ENCODE results near the gene KIT.
"Not testable (repeated sequence)": the region's sequence is repeated elsewhere in the genome, so short reads cannot be mapped to it uniquely, and the experiment has no call there.

The KIT gene

DNA sequence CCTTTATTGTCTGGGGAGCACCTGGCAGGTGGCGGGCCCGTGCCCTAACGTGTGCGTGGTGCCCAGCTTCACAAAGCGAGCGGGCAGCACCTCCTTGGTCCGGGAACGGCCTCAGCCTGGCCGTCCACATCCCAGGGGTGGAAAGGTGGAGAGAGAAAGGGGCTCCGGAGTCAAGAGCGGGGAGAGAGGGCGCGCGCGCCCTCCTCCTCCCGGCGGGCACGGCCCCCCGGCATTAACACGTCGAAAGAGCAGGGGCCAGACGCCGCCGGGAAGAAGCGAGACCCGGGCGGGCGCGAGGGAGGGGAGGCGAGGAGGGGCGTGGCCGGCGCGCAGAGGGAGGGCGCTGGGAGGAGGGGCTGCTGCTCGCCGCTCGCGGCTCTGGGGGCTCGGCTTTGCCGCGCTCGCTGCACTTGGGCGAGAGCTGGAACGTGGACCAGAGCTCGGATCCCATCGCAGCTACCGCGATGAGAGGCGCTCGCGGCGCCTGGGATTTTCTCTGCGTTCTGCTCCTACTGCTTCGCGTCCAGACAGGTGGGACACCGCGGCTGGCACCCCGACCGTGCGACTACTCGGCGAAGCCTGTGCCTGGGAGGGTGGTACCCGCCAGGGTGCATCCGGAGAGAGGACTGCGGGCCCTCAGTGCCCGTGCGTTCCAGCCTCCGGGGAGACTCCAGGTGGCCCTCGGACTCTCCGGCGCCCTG lies at the start of gene KIT:
KIT (plus strand) TSS at position 407 of the 701 bp plus-strand sequence; CDS start at position 465, 58 bp downstream.
- no peak for DNase-seq (ENCODE audit: low read depth in 1 of 2, low spot score in 1 of 2)

DNA sequence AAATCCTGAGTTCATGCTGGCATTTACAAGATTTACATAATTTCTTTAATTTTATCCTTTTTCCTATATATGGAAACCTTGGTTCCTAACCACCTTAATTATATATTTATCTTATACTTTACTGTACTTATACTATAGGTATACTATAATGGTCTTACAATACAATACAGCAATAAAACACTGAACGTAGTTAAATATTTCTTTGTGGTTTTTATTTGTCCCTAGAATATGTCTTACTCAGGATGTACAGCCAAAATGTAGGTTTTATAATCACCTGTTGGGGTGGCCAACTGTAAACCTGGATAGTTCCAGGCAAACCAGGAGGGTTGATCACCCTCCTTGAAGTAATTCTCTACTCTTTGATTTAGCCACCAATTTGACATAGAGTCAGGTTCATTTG lies 48.4 kb upstream of the KIT start:
- DNase-seq (ENCODE audit: low read depth in 1 of 2, low spot score in 1 of 2): no peak

DNA sequence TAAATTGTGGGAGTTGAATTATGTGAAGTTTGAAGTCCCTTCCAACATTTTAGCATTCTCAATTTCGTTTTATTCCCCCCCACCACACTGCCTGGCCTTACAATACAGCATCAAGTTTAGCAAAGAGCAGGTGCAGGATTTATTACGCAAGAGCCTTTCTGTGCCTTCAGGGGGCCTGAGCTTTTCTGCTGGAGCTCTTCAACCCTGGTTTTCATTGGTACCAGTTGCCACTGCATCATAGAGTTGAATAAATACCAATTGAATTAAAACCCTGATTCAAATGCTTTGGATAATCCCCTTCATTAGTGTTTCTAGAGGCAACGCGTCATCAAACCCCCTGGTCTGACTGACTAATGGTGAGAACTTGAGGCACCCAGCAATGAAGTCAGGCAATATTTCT lies 43.6 kb upstream of the KIT start:
- no peak for DNase-seq (ENCODE audit: low read depth in 1 of 2, low spot score in 1 of 2)

DNA sequence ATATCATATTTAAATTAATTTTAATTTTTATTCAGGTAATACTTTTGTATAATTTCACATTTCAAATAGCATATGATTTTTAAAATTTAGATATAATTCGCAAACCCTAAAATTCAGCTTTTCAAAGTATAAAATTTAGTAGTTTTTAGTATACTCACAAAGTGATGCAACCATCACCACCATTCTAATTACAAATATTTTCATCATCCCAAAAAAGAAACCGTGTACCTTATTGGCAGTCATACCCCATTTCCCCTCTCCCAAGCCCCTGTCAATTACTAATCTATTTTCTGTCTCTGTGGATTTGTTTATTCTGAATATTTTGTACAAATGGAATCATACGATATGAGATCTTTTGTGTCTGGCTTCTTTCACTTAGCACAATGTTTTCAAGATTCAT lies 37.0 kb upstream of the KIT start:
- no peak for DNase-seq (ENCODE audit: low read depth in 1 of 2, low spot score in 1 of 2)

DNA sequence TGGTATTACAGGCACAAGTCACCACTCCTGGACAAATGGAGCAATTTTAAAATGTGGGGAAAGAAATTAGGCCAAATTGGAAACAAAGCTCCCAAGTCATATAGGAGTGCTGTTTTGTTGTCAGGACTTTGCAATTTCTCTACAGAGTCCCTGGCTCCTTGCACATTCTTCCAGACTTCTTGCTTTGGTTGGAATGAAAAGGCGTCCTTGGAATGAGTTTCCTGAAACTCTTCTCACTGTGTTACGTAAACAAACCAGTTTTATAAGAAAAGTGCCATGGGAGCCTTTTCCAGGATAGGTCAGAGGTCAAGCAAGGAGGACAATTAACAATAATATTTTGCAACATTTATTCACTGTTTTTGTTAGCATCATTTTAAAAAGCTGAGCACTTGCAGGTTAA lies 32.4 kb upstream of the KIT start:
- DNase-seq (ENCODE audit: low read depth in 1 of 2, low spot score in 1 of 2): no peak

DNA sequence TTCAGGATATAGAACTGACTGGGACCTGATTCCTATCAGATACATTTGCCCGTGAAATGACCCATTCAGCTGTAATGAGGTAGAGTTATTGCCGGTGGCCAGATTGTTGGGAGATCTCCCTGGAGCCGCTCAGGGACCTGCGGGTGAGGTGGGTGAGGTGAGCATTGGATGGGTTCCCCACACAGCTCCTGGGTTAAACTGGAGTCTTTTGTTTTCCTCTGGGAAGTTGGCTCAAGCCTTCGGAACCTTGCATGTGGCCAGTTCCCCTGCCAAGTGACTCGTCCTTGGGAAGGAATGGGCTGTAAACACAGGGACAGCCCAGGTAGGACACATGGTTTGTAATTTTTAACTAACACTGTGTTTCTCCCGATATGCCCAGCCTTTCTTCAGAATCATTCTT lies 31.6 kb upstream of the KIT start:
- no peak for DNase-seq (ENCODE audit: low read depth in 1 of 2, low spot score in 1 of 2)

DNA sequence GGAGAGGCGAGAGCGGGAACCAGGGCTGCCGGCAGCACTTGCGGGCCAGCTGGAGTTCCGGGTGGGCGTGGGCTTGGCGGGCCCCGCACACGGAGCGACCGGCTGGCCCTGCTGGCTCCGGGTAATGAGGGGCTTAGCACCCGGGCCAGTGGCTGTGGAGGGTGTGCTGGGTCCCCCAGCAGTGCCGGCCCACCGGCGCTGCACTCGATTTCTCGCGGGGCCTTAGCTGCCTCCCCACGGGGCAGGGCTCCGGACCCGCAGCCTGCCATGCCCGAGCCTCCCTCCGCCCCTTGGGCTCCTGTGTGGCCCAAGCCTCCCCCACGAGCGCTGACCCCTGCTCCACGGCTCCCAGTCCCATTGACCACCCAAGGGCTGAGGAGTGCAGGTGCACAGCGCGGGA lies 25.2 kb upstream of the KIT start:
- no peak for DNase-seq (ENCODE audit: low read depth in 1 of 2, low spot score in 1 of 2)

DNA sequence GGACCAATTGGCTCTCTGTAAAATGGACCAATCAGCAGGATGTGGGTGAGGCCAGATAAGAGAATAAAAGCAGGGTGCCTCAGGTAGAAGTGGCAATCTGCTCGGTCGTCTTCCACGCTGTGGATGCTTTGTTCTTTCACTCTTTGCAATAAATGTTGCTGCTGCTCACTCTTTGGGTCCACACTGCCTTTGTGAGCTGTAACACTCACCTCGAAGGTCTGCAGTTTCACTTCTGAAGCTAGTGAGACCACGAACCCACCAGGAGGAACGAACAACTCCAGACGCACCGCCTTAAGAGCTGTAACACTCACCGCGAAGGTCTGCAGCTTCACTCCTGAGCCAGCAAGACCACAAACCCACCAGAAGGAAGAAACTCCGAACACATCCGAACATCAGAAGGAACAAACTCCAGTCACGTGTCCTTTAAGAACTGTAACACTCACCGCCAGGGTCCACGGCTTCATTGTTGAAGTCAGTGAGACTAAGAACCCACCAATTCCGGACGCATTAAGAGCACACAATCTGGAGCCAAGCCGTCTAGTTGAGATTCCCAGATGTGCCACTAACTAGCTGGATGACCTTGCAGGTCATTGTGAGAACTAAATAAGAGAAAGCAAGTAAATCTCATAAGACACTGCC lies 24.5 kb upstream of the KIT start:
- DNase-seq (ENCODE audit: low read depth in 1 of 2, low spot score in 1 of 2): not testable (repeated sequence)

DNA sequence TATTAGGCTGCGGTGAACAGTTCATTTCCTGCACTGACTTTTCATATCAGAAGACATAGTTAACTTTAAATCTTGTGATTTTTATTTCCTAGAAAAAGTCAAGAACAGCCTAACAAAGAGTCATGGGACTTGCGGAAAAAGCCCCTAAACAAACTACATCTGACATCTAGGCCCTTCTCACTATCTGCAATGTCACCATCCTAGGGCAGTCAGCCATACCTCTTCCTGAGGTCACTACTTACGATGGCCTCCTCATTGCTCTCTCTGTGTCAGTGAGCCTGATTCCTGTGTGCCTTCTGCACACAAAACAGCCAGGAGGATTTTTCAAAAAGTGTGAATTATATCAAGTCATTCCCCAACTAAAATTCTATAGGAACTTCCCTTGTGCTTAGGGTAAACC lies 22.4 kb upstream of the KIT start:
- no peak for DNase-seq (ENCODE audit: low read depth in 1 of 2, low spot score in 1 of 2)

DNA sequence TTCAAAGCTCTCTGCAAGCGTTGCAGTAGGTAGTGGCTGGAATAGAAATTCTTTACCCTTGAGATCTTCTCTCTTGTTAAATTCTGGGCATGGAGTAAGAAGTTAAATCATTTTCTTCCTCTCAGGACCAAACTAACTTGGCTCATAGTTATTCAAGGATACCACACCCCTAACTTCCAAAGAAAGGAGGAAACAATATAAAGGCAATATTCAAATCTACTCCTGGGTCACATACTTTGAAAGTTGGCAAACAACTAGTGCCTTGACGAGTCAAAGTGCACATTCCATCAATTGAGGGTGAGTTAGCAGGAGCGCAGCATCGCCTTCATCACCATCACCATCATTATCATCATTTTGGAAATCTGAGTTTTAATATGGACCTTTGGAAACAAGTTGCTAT lies 20.4 kb upstream of the KIT start:
- no peak for DNase-seq (ENCODE audit: low read depth in 1 of 2, low spot score in 1 of 2)

DNA sequence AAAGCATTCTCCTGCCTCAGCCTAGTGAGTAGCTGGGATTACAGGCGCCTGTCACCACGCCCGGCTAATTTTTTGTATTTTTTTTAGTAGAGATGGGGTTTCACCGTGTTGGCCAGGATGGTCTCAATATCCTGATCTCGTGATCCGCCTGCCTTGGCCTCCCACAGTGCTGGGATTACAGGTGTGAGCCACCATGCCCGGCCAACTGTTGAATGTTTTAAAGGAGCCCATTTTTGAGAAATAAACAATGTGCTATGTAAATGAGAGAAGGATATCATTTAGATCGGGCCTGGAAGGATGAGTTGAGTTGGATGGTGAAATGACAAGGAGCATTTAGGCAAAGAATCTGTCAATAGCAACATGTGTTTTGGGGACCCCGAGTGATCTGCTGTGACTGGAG lies 16.7 kb upstream of the KIT start:
- DNase-seq (ENCODE audit: low read depth in 1 of 2, low spot score in 1 of 2): not testable (repeated sequence)

DNA sequence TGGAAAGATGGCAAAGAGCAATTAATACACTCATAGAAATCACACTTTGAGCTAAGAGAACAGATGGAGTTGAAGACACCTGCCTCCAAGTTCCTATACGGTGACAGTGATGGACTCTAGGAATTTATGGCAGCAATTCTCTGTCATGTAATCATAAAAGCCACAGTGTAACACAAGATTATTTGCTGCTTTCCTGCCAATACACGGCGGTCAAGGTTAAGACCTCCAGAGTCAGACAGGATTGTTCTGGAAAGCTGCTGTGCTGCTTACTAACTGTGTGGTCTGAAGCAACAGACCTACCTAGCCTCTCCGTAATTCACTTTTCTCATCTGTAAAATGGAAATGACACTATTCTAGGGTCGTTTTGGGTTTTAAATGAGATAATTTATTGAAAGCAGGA lies 14.6 kb upstream of the KIT start:
- no peak for DNase-seq (ENCODE audit: low read depth in 1 of 2, low spot score in 1 of 2)

DNA sequence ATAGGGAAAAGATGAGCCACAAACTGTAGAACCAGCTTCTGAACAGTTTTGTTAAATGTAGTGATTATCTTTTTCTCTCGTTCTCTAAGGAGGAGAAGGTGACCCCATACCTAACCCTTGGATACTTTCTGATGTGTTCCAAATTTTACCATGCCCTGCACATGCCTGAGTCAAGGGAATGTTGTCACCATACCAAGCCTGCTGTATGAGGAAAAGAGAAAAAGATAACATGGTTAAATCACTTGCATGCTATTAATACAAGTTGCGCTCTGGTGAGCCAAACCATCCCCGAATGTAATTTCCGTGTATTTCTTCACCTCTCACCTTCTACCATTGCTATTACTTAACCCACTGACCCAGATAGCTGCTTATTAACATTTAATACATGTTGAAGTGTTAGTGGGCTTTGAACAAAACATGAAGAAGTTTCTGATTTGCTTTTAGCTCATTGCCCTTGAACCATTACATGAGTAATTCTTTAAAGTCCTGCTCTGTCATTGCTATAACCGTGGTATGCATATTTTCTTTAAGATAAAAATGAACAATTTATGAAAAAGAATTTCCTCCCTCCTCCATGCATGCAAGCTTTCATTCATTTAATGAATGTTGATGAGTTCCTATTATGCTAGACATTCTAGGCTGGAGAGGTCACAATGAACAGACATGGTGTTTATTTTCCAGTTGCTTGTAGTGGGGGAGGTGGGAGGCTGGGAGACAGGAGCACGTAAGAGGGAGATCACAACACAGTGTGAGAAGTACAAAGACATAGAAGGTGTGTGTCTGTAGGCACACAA lies 13.6 kb upstream of the KIT start:
- DNase-seq (ENCODE audit: low read depth in 1 of 2, low spot score in 1 of 2): no peak

DNA sequence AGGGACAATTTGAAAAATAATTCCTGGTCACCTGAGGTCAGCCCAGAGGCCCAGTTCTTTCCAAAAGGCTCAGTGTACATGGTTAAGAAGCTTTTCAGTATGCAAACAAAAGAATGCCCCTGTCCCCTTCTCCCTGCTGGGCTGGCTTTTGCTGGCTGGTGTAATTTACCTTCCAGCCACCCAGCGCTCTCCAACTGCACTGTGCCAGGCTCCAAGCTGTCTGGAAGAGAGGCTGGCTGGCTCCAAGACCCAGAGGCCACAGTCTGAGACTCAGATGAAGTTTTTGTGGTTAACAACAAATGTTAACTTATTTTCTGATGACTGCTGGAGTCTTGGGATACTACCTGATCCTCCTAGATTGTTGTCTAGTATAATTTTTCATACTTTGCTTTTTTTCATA lies 11.9 kb upstream of the KIT start:
- DNase-seq (ENCODE audit: low read depth in 1 of 2, low spot score in 1 of 2): no peak

DNA sequence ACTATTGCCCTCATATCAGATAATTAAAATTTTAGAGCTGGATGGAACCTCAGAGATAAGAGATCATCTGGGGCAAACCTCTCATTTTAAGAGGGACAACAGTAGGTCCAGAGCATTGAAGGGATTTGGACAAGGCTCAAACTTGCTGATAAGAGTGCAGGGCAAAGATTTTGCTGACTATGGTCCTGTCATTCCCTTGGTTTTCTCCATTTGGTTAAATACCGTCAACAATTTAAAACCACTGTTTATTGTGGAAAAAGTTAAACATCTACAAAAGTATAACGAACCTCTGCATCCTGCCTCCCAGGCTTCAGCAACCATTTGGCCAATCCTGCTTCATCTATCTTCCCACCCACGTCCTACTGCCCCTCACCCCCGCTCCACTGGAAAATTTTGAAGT lies 10.7 kb upstream of the KIT start:
- no peak for DNase-seq (ENCODE audit: low read depth in 1 of 2, low spot score in 1 of 2)

DNA sequence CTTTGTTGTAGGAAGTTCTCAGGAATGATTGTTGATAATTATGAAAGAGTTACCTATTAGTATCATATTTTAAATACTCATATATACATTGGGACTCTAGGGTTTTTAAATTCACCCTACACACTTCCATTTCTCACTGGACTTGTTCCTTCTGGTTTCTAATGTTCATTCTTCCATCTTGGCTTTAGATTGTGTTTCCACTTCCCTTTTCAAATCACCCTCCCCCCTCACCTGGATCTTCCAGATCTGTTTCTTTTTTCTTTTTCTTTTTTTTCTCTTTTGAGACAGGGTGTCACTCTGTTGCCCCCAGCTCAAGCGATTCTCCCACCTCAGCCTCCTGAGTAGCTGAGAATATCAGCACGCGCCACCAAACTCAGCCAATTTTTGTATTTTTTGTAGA lies 6.7 kb upstream of the KIT start:
- DNase-seq (ENCODE audit: low read depth in 1 of 2, low spot score in 1 of 2): no peak

DNA sequence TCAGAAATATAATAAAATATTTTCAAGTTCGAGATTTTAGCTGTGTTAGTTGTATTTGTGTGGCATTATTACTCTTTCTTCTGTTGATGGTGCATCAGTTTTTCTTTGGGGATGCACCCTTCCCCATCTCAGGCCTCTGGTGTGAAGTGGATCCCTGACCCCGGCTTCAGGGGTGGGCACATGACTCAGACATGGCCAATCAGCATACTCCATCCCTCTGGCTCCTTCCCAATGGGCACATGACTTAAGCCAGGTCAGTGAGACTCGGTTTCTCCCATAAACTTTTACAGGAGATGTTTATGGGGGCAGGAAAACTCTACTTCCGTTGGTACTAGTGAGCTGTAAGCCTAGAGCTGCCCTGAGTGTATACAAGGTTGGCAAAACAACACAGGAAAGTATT lies 3.0 kb upstream of the KIT start:
- no peak for DNase-seq (ENCODE audit: low read depth in 1 of 2, low spot score in 1 of 2)

DNA sequence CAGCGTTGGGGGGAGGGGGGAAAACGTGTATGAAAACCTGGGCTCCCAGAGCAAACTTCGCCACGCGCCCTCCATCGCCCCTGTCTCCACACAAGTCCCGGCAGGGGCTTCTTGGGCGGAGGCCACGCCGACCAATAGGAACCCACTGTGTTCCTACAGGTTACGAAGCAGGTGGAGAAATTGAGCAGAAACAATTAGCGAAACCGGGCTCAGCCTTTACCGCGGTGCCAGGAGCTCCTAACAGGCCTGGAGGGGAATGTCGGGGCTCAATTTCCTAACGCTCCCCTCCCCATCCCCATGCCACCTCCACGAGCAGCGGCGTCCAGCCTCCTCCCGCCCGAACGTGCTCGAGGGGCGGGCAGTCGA lies 589 bp upstream of the KIT start:
- DNase-seq (ENCODE audit: low read depth in 1 of 2, low spot score in 1 of 2): no peak

DNA sequence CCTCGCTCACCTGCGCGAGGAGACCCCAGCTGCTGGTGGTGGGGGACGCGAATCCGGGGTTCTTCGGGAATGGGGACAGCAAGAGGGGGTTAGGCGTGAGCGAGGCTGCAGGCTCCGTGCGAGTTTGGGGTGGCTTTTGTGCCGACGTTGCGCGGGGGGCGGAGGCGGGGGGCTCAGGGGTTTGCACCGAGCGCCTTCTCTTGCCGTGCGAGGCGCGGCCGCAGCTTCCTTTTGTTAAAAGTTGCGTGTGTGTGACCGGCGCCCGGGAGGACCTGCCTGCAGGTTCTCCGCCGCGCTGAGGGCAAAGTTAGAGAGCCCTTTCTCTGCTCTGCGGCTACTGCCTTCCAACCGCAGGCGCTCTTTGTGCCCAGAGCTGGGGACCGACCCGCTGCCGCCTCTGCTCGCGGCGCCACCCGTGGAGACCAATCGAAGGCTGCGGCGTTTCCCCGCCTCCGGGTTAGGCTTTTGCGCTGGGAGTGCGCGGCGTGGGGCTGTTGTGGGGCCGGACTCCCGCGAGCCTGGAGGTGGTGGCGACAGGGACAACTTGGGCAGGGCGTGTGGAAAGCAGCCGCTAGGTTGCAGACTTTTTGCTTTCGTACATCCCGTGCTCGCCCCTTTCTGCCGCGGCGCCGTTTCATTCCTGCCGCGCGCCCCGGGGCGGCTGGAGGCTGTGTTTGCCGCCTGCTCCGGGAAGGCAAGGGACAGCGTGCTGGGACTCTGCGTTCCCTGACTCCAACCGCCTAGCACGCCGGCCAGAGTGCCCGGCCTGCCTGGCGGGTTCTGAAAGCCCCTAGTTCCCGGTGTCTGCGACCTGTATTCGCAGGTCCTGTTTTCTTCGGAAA lies 716 bp downstream of the KIT start:
- DNase-seq (ENCODE audit: low read depth in 1 of 2, low spot score in 1 of 2): no peak

DNA sequence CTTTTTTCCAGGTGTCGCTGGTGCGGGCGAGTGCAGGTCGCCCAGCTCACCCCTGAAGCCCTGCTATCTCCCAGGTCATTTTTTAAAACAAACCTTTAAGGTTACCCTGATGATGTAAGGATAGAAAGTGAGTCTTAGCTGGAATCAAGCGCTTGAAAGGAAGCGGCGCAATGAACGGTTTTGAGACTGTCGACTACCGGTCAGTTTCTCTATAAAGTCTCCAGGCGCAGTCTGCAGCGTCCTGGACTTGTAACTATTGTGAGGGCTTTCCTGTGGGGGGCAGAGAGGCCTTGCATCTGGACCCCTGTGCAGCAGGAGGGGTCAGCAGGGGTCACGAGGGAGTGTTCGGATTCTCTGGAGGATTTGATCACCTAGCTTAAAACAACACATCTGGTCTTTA lies 1.6 kb downstream of the KIT start:
- DNase-seq (ENCODE audit: low read depth in 1 of 2, low spot score in 1 of 2): no peak

DNA sequence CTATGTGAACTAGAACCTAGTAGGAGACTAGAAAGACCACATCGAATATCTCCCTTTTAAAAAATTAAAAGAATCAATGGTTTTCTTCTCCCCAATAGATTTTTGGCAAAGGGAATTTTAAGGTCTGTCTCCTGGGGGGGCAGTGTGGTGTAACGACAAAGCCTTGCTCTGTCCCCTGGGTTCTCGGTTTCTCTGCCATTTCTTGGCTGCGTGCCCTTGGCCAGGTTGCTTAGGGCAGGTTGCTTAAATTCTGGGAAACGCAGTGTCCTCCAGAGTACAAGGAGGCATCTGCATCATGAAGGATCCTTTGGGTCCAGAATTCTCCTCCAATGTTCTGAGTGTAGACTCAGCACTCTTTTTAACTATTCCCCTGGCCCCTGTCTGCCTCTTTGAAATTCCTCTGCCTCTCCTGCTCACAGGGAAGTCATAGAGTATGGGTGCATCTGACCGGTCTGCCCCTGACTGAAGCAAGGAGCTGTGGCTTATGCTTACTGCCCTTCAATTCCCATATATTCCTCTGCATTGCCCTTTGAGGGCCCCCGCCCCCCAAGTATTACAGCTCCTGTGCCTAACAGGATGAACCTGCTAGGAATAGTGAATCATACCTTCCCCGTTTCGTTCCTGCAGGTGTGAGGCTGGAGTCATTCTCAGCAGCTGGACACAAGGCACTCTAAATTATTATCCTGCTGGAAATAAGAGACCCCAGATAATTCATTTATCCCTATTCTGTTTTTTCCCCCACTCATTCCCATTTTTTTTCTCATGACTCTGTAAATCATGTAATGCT lies 2.2 kb downstream of the KIT start:
- DNase-seq (ENCODE audit: low read depth in 1 of 2, low spot score in 1 of 2): no peak

Data from activated CD4-positive, alpha-beta T cell treated with anti-CD3 and anti-CD28 coated beads, Interleukin-2, amount 50 U/mL, for 24 hours (primary cell).